CD14-positive monocyte (primary cell): ENCODE results near the gene SLC12A4. TPM values are rescaled to one million over a fixed set of nuclear protein-coding genes. Genes with fewer than 3 reads are reported as not detected.
A peak's percentile ranks its signal among the peaks of the same experiment; 100 is the strongest.

Source experiments
- DNase-seq, 3 donors: peaks; one replicate each; pipeline ENCODE4 v3.0.0-alpha.2; 2011 to 2022
- H2AFZ ChIP-seq: 2 replicates; pipeline ENCODE4 v1.6.0; 2012; ENCODE audit warnings: mild to moderate bottlenecking, low read depth, low read length, inconsistent platforms; ENCODE audit not compliant: insufficient read depth, poor library complexity, severe bottlenecking
- H3K27ac ChIP-seq, 2 donors: 1 replicate in 1 of 2; 2 replicates in 1 of 2; pipeline ENCODE4 v1.5.1; 2012 to 2013; ENCODE audit warnings: low read length in 2 of 2, control low read depth in 1 of 2, inconsistent platforms in 1 of 2, low read depth in 1 of 2, mild to moderate bottlenecking in 1 of 2
- H3K27me3 ChIP-seq, 2 donors: one replicate each; pipeline versions ENCODE4 v1.6.0 to v1.6.1; 2011 to 2013; ENCODE audit warnings: low read length in 2 of 2; ENCODE audit not compliant: control insufficient read depth in 2 of 2, insufficient read depth in 2 of 2
- H3K36me3 ChIP-seq, 2 donors: replicated peaks in 1 of 2; 1 replicate in 1 of 2; 2 replicates in 1 of 2; pipeline versions ENCODE4 v1.5.1 to v1.6.1; 2012 to 2013; ENCODE audit warnings: low read length in 2 of 2, control low read depth in 1 of 2, inconsistent platforms in 1 of 2, mild to moderate bottlenecking in 1 of 2; ENCODE audit not compliant: insufficient read depth in 2 of 2, control insufficient read depth in 1 of 2
- H3K4me1 ChIP-seq, 2 donors: 1 replicate in 1 of 2; 2 replicates in 1 of 2; pipeline versions ENCODE4 v1.5.1 to v1.6.1; 2012 to 2013; ENCODE audit warnings: low read length in 2 of 2, control low read depth in 1 of 2, inconsistent platforms in 1 of 2, mild to moderate bottlenecking in 1 of 2, moderate library complexity in 1 of 2; ENCODE audit not compliant: insufficient read depth in 2 of 2, control insufficient read depth in 1 of 2
- H3K4me2 ChIP-seq: replicated peaks from 2 replicates; pipeline ENCODE3; 2012; ENCODE audit warnings: low read length, moderate library complexity, mild to moderate bottlenecking; ENCODE audit not compliant: poor library complexity, severe bottlenecking; ENCODE audit errors: extremely low read depth
- H3K4me3 ChIP-seq, 3 experiments: fragments of 200-600 bp in 1 of 3; sonication (generic) in 1 of 3; replicated peaks in 1 of 3; 1 replicate in 2 of 3; 2 replicates in 1 of 3; pipeline ENCODE4 v1.5.1; 2011 to 2013; ENCODE audit warnings: low read length in 3 of 3, mild to moderate bottlenecking in 3 of 3, control low read depth in 2 of 3, low read depth in 2 of 3, inconsistent platforms in 1 of 3, moderate library complexity in 1 of 3
- H3K79me2 ChIP-seq: 2 replicates; pipeline ENCODE4 v1.6.0; 2012; ENCODE audit warnings: mild to moderate bottlenecking, control low read depth, inconsistent platforms, low read length, moderate library complexity; ENCODE audit not compliant: insufficient read depth
- H3K9ac ChIP-seq: 2 replicates; pipeline ENCODE4 v1.6.0; 2017; ENCODE audit warnings: low read length, mild to moderate bottlenecking; ENCODE audit not compliant: insufficient read depth, poor library complexity, severe bottlenecking
- H3K9me3 ChIP-seq, 2 donors: replicated peaks in 1 of 2; 1 replicate in 1 of 2; 2 replicates in 1 of 2; pipeline versions ENCODE4 v1.5.1 to v1.6.1; 2012 to 2013; ENCODE audit warnings: low read length in 2 of 2, control low read depth in 1 of 2; ENCODE audit not compliant: control insufficient read depth in 1 of 2, insufficient read depth in 1 of 2
- H4K20me1 ChIP-seq: 2 replicates; pipeline ENCODE4 v1.6.0; 2012; ENCODE audit warnings: mild to moderate bottlenecking, low read length, control low read depth, moderate library complexity; ENCODE audit not compliant: insufficient read depth
- H3K27ac Mint-ChIP-seq, 7 donors: one replicate each; pipeline ENCODE4 v1.8.0; 2020; ENCODE audit warnings: mild to moderate bottlenecking in 7 of 7, mixed read lengths in 7 of 7, moderate library complexity in 6 of 7, inconsistent platforms in 2 of 7
- H3K27me3 Mint-ChIP-seq, 3 donors: one replicate each; pipeline ENCODE4 v1.8.0; 2021 to 2022; ENCODE audit warnings: low read depth in 3 of 3, mild to moderate bottlenecking in 3 of 3, mixed read lengths in 3 of 3, moderate library complexity in 3 of 3, inconsistent platforms in 1 of 3
- H3K36me3 Mint-ChIP-seq, 2 donors: one replicate each; pipeline ENCODE4 v1.8.0; 2020; ENCODE audit warnings: mixed read lengths in 2 of 2, inconsistent platforms in 1 of 2, mild to moderate bottlenecking in 1 of 2
- H3K4me1 Mint-ChIP-seq: one replicate; pipeline ENCODE4 v1.8.0; 2020; ENCODE audit warnings: mild to moderate bottlenecking, mixed read lengths
- H3K4me3 Mint-ChIP-seq, 2 donors: one replicate each; pipeline ENCODE4 v1.8.0; 2020; ENCODE audit warnings: mild to moderate bottlenecking in 2 of 2, mixed read lengths in 2 of 2, moderate library complexity in 1 of 2
- H3K9me3 Mint-ChIP-seq, 7 donors: one replicate each; pipeline ENCODE4 v1.8.0; 2020 to 2022; ENCODE audit warnings: mixed read lengths in 7 of 7, mild to moderate bottlenecking in 6 of 7, moderate library complexity in 6 of 7, inconsistent platforms in 2 of 7
- CTCF ChIP-seq: fragments of 200-600 bp; IDR thresholded peaks from one replicate; pipeline ENCODE4 v1.8.0; 2022; ENCODE audit warnings: antibody characterized with exemption, mild to moderate bottlenecking
- WGBS: methylation state at CpG from one replicate; pipeline ENCODE4 v1.1.5; 2013; ENCODE audit warnings: missing lambda C conversion rate; ENCODE audit not compliant: insufficient coverage; 5-methylcytosine and 5-hydroxymethylcytosine counted together
- intact Hi-C, 2 donors: fragments of 100-400 bp; cut with micrococcal nuclease; formaldehyde crosslinking; loops; one replicate each; pipeline versions ENCODE4 v1.15.0 to v1.15.1; 2023
- polyA plus RNA-seq, 3 donors: library from polyadenylated mRNA; depleted of rRNA in 1 of 3; unstranded in 2 of 3; stranded (reverse) in 1 of 3; fragments of 300-500 nt in 2 of 3; fragments of >200 nt in 1 of 3; fragmentation: Illumina TruSeq in 2 of 3; gene quantifications; 1 replicate in 2 of 3; 2 replicates in 1 of 3; pipeline ENCODE4 v1.2.3, GENCODE V29; 2012 to 2021

The SLC12A4 gene
- polyA plus RNA-seq, 3 donors = 7.3 to 57.2 (median 7.7) TPM

GRCh38 chr16:67909056-67909742 is 59.2 kb downstream of the SLC12A4 start:
- Histone ChIP-seq H3K27me3 (no peaks in the 10 kb centered on the region), H3K9ac (no peak overlapping the region), H3K27ac (no peak overlapping the region), H3K4me1 (no peaks in the 10 kb centered on the region), H3K9me3 (no peaks in the 10 kb centered on the region), H4K20me1 (peaks cover 48% of the 10 kb centered on the region), H2AFZ (no peak overlapping the region), H3K36me3 (peaks cover 37 to 43% of the 10 kb centered on the region in 2 donors), H3K79me2 (peaks cover 6% of the 10 kb centered on the region), H3K4me2 (no peak overlapping the region), H3K4me3 (no peak overlapping the region)
- Mint-ChIP-seq H3K4me3 (no peak overlapping the region), H3K36me3 (peaks cover 38 to 55% of the 10 kb centered on the region in 2 donors), H3K27ac (peak overlapping the region in 1 of 7 donors; percentile 69), H3K27me3 (peaks cover 0 to 2% (median 0%) of the 10 kb centered on the region in 3 donors), H3K9me3 (peaks cover 0 to 3% (median 0%) of the 10 kb centered on the region in 7 donors), H3K4me1 (no peaks in the 10 kb centered on the region)
- WGBS = 98% methylated on average over 28 of the region's 36 CpGs
- TF ChIP-seq CTCF = no peak
- intact Hi-C loops = no loop called here
- no peak for DNase-seq

- no peaks in the 10 kb centered on the region for H3K27me3 ChIP-seq
- H2AFZ ChIP-seq = no peak overlapping the region
- Mint-ChIP-seq H3K36me3 (peaks cover 40 to 61% of the 10 kb centered on the region in 2 donors), H3K27ac (peak overlapping the region in 3 of 7 donors; percentile 9 to 53 (median 15)), H3K27me3 (peaks cover 0 to 3% (median 0%) of the 10 kb centered on the region in 3 donors), H3K4me1 (no peaks in the 10 kb centered on the region), H3K9me3 (peaks cover 0 to 3% (median 0%) of the 10 kb centered on the region in 7 donors), H3K4me3 (no peak overlapping the region)
- no peak for TF ChIP-seq CTCF
- H3K4me1 ChIP-seq = no peaks in the 10 kb centered on the region
- H3K4me3 ChIP-seq = no peak overlapping the region
- peaks cover 47 to 56% of the 10 kb centered on the region in 2 donors for H3K36me3 ChIP-seq
- peaks cover 9% of the 10 kb centered on the region for H3K79me2 ChIP-seq
- no peaks in the 10 kb centered on the region for H3K9me3 ChIP-seq
- peaks cover 47% of the 10 kb centered on the region for H4K20me1 ChIP-seq
- no peak for DNase-seq
- H3K9ac ChIP-seq = no peak overlapping the region
- 98% methylated on average over 10 of the region's 11 CpGs for WGBS
- intact Hi-C loops = no loop called here
- no peak overlapping the region for H3K4me2 ChIP-seq
- H3K27ac ChIP-seq = no peak overlapping the region
These were observed 60.8 kb downstream of the SLC12A4 start for GRCh38 chr16:67907397-67908180.
